Osteocyte (in vitro differentiated cells): ENCODE data around the gene ZNF33B. TPM values are rescaled to one million over a fixed set of nuclear protein-coding genes. Genes with fewer than 3 reads are reported as not detected.

Experiments
- DNase-seq: peaks from one replicate; pipeline ENCODE4 v3.0.0; 2021; ENCODE audit warnings: mixed read lengths; ENCODE audit not compliant: unreplicated experiment; ENCODE audit errors: extremely low spot score
- H3K27ac Mint-ChIP-seq: one replicate; pipeline ENCODE4 v1.8.0; 2021; ENCODE audit warnings: mild to moderate bottlenecking, mixed read lengths; ENCODE audit not compliant: unreplicated experiment
- H3K27me3 Mint-ChIP-seq: one replicate; pipeline ENCODE4 v1.8.0; 2021; ENCODE audit warnings: mixed read lengths; ENCODE audit not compliant: unreplicated experiment
- H3K36me3 Mint-ChIP-seq: one replicate; pipeline ENCODE4 v1.8.0; 2021; ENCODE audit warnings: mixed read lengths; ENCODE audit not compliant: unreplicated experiment
- H3K4me1 Mint-ChIP-seq: one replicate; pipeline ENCODE4 v1.8.0; 2021; ENCODE audit warnings: mixed read lengths; ENCODE audit not compliant: unreplicated experiment
- H3K4me3 Mint-ChIP-seq: one replicate; pipeline ENCODE4 v1.8.0; 2021; ENCODE audit warnings: mild to moderate bottlenecking, moderate library complexity, mixed read lengths; ENCODE audit not compliant: unreplicated experiment
- H3K9me3 Mint-ChIP-seq: one replicate; pipeline ENCODE4 v1.8.0; 2021; ENCODE audit warnings: mixed read lengths; ENCODE audit not compliant: unreplicated experiment
- CTCF ChIP-seq: fragments of 200-600 bp; sonication (generic); IDR thresholded peaks from 2 replicates; pipeline ENCODE4 v1.5.0; 2021; ENCODE audit warnings: antibody characterized with exemption, mild to moderate bottlenecking, moderate library complexity
- total RNA-seq: library from RNA; stranded (reverse); gene quantifications from 2 replicates; pipeline ENCODE4 v1.2.1, GENCODE V29; 2021

ZNF33B gene
- total RNA-seq, 1 donor from 2014 or later: 24.8 TPM

DNA sequence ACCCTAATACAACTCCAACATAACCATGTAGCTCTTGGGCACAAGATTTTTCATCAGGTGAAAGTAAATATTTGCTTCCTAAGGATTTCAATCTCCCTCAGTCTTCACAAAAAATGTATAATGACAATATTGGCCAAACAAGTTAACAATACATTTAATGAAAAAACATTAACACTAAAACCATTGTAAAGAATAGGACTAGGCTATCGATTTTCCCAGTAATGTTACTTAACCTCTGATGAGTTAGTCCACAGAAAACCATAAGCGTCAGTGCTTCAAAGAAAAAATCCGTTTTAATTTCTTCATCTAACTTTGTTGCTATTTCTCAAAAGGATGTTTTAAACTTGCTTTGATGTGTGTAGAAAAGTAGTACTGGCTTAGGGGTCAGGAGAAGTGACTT lies 1.2 kb downstream of the ZNF33B start:
- Mint-ChIP-seq H3K27me3 (no peaks in the 10 kb centered on the region), H3K36me3 (peaks cover 19% of the 10 kb centered on the region), H3K4me3 (peak overlapping the region; percentile 96), H3K9me3 (no peaks in the 10 kb centered on the region), H3K27ac (peak overlapping the region; percentile 93), H3K4me1 (peaks cover 20% of the 10 kb centered on the region)
- DNase-seq: no peak
- TF ChIP-seq CTCF: no peak

- no peak overlapping the region for H3K4me3 Mint-ChIP-seq
- no peaks in the 10 kb centered on the region for H3K27me3 Mint-ChIP-seq
- no peaks in the 10 kb centered on the region for H3K9me3 Mint-ChIP-seq
- TF ChIP-seq CTCF: no peak
- H3K36me3 Mint-ChIP-seq: peaks cover 32% of the 10 kb centered on the region
- no peak for DNase-seq
- H3K27ac Mint-ChIP-seq: no peak overlapping the region
- peaks cover 20% of the 10 kb centered on the region for H3K4me1 Mint-ChIP-seq
These were observed 3.3 kb downstream of the ZNF33B start for GRCh38 chr10:42635098-42635497.

- no peaks in the 10 kb centered on the region for H3K27me3 Mint-ChIP-seq
- peaks cover 9% of the 10 kb centered on the region for H3K4me1 Mint-ChIP-seq
- no peak for DNase-seq
- no peaks in the 10 kb centered on the region for H3K9me3 Mint-ChIP-seq
- TF ChIP-seq CTCF: no peak
- H3K4me3 Mint-ChIP-seq: no peak overlapping the region
- peaks cover 51% of the 10 kb centered on the region for H3K36me3 Mint-ChIP-seq
- H3K27ac Mint-ChIP-seq: no peak overlapping the region
These were observed 5.8 kb downstream of the ZNF33B start for GRCh38 chr10:42632564-42632963.

DNA sequence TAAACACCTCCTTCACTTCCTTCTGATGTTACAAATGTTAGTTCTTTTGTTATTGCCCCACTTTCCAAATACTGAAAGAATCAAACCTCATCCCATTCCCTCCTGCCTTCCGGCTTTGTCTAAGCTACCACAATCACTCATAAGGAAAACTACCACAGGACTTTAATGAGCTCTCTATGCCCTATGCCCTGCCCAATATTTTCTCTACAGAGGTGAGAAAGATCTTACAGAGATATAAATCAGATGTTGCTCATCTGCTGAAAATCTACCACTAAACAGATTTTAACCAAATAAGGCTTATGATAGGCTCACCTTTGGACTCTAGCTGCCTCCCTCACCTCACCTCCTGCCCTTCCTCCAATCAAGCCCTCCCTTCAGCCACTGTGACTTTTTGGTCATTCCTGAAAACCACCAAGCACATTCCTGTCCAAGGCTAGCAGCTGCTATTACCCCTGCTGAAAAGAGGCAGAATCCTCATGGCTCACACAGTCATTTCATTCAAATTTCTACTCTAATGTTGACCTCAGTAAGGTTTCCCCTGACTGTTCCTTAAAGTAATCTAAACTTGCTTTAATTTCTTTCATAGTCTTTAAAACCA lies 7.7 kb downstream of the ZNF33B start:
- no peaks in the 10 kb centered on the region for H3K9me3 Mint-ChIP-seq
- no peaks in the 10 kb centered on the region for H3K27me3 Mint-ChIP-seq
- H3K36me3 Mint-ChIP-seq: peaks cover 59% of the 10 kb centered on the region
- no peak for TF ChIP-seq CTCF
- no peak overlapping the region for H3K27ac Mint-ChIP-seq
- no peak for DNase-seq
- no peaks in the 10 kb centered on the region for H3K4me1 Mint-ChIP-seq
- H3K4me3 Mint-ChIP-seq: no peak overlapping the region

GRCh38 chr10:42623929-42624328 lies 14.4 kb downstream of the ZNF33B start:
- Mint-ChIP-seq H3K27ac (no peak overlapping the region), H3K4me1 (peaks cover 3% of the 10 kb centered on the region)

More at GRCh38 chr10:42623929-42624328, 14.4 kb downstream of the ZNF33B start:
- H3K4me3 Mint-ChIP-seq: no peak overlapping the region
- DNase-seq: no peak
- H3K36me3 Mint-ChIP-seq: peaks cover 60% of the 10 kb centered on the region
- no peak for TF ChIP-seq CTCF
- no peaks in the 10 kb centered on the region for H3K27me3 Mint-ChIP-seq
- peaks cover 4% of the 10 kb centered on the region for H3K9me3 Mint-ChIP-seq
